T-helper 2 cell treated with Interferon-gamma antibody and Interleukin-4, amounts not matched to agents 5 μg/mL and 100 μg/mL, for 36 hours (primary cell): ENCODE measurements around the gene CATSPER1.

Experiments used
- DNase-seq: peaks from one replicate; pipeline ENCODE4 v3.0.0; 2021; ENCODE audit warnings: low spot score
- H3K27ac Mint-ChIP-seq: one replicate; pipeline ENCODE4 v1.8.0; 2021; ENCODE audit warnings: mild to moderate bottlenecking, mixed read lengths
- H3K27me3 Mint-ChIP-seq: one replicate; pipeline ENCODE4 v1.8.0; 2021; ENCODE audit warnings: low read depth, mixed read lengths
- H3K36me3 Mint-ChIP-seq: one replicate; pipeline ENCODE4 v1.8.0; 2021; ENCODE audit warnings: low read depth, mixed read lengths
- H3K4me1 Mint-ChIP-seq: one replicate; pipeline ENCODE4 v1.8.0; 2021; ENCODE audit warnings: low read depth, mixed read lengths
- H3K4me3 Mint-ChIP-seq: one replicate; pipeline ENCODE4 v1.8.0; 2022; ENCODE audit warnings: mild to moderate bottlenecking, moderate library complexity, mixed read lengths
- H3K9me3 Mint-ChIP-seq: one replicate; pipeline ENCODE4 v1.8.0; 2021; ENCODE audit warnings: mixed read lengths

CATSPER1 gene

DNA sequence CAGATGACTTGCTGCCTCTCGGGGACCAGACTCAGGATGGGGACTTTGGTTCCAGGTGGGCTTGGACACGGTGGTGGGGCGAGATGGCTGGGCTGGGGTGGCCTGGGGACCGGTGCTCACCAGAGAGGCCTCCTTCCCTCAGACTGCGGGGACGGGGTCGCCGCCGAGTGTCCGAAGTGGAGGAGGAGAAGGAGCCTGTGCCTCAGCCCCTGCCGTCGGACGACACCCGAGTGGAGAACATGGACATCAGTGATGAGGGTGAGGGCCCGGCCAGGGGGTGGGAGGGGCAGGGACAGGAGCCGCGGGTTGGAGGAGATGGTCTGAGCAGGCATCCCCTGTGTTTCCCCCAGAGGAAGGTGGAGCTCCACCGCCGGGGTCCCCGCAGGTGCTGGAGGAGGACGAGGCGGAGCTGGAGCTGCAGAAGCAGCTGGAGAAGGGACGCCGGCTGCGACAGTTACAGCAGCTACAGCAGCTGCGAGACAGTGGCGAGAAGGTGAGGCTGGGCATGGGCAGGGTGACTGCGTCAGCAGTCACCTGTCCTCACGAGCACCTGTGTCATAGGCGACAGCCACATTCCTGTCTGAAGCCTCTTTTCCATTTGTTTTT is 58.8 kb downstream of the CATSPER1 start:
- Mint-ChIP-seq H3K27me3 (no peaks in the 10 kb centered on the region), H3K27ac (no peak overlapping the region), H3K4me1 (peaks cover 14% of the 10 kb centered on the region), H3K4me3 (no peak overlapping the region), H3K36me3 (peaks cover 55% of the 10 kb centered on the region), H3K9me3 (no peaks in the 10 kb centered on the region)
- no peak for DNase-seq
